ENCODE results near the gene ZNF33A. TPM values are rescaled to one million over a fixed set of nuclear protein-coding genes. Genes with fewer than 3 reads are reported as not detected.
"Not testable (repeated sequence)": the region's sequence is repeated elsewhere in the genome, so short reads cannot be mapped to it uniquely, and the experiment has no call there.

ZNF33A gene
- total and polyA plus RNA-seq, 4 donors, result 9.4 to 63.4 (median 18.0) TPM

DNA sequence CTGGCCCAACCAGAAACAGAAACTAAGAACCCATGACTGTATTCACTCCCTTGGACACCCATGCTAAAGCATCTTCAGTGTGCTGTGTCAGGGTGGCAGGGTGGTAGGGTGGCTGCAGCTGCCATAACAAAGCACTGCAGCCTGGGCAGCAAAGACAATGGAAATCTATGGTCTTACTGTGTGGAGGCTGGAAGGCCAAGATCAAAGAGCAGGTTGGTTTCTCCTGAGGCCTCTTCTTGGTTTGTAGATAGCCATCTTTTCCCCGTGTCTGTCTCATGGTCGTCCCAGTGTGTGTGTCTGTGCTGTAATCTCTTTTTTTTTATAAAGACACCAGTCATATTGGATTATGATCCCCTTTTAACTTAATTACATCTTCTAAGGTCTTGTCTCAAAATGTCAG, 18.8 kb upstream of the ZNF33A start:
- DNase-seq, result no peak
- no peaks in the 10 kb centered on the region for H3K9me3 ChIP-seq (ENCODE audit: control insufficient read depth in 4 of 4, insufficient read depth in 3 of 4, low read length in 3 of 4)
- WGBS, 2 donors, result 81 to 84% methylated on average over 2 of the region's 2 CpGs
- no peaks in the 10 kb centered on the region for H3K4me1 ChIP-seq (ENCODE audit: control insufficient read depth in 5 of 5, insufficient read depth in 5 of 5, low read length in 5 of 5)
- no peak overlapping the region for H3K4me3 ChIP-seq
- H3K27me3 ChIP-seq (ENCODE audit: control insufficient read depth in 3 of 3, insufficient read depth in 3 of 3, low read length in 2 of 3), result no peaks in the 10 kb centered on the region
- no peaks in the 10 kb centered on the region for H3K36me3 ChIP-seq (ENCODE audit: control insufficient read depth in 4 of 4, insufficient read depth in 4 of 4, low read length in 4 of 4)
- no peak overlapping the region for H3K27ac ChIP-seq (ENCODE audit: low read depth in 1 of 2, low read length in 1 of 2)
- TF ChIP-seq, protein P1, sequence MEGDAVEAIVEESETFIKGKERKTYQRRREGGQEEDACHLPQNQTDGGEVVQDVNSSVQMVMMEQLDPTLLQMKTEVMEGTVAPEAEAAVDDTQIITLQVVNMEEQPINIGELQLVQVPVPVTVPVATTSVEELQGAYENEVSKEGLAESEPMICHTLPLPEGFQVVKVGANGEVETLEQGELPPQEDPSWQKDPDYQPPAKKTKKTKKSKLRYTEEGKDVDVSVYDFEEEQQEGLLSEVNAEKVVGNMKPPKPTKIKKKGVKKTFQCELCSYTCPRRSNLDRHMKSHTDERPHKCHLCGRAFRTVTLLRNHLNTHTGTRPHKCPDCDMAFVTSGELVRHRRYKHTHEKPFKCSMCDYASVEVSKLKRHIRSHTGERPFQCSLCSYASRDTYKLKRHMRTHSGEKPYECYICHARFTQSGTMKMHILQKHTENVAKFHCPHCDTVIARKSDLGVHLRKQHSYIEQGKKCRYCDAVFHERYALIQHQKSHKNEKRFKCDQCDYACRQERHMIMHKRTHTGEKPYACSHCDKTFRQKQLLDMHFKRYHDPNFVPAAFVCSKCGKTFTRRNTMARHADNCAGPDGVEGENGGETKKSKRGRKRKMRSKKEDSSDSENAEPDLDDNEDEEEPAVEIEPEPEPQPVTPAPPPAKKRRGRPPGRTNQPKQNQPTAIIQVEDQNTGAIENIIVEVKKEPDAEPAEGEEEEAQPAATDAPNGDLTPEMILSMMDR (IDR thresholded peaks at IDR 0.05; ENCODE audit: control extremely low read depth, extremely low read depth), result no peak
- no peak overlapping the region for H3K9ac ChIP-seq (ENCODE audit: insufficient read depth in 1 of 2, low read length in 2 of 2)
- ATAC-seq (ENCODE audit: insufficient read depth, low FRiP score), result no peak

- no peaks in the 10 kb centered on the region for H3K27me3 ChIP-seq (ENCODE audit: control insufficient read depth in 3 of 3, insufficient read depth in 3 of 3, low read length in 2 of 3)
- ATAC-seq (ENCODE audit: insufficient read depth, low FRiP score), result no peak
- no peak overlapping the region for H3K27ac ChIP-seq (ENCODE audit: low read depth in 1 of 2, low read length in 1 of 2)
- no peak for DNase-seq
- WGBS, 2 donors, result 77 to 80% methylated on average over 3 of the region's 3 CpGs
- no peaks in the 10 kb centered on the region for H3K36me3 ChIP-seq (ENCODE audit: control insufficient read depth in 4 of 4, insufficient read depth in 4 of 4, low read length in 4 of 4)
- H3K9me3 ChIP-seq (ENCODE audit: control insufficient read depth in 4 of 4, insufficient read depth in 3 of 4, low read length in 3 of 4), result no peaks in the 10 kb centered on the region
- TF ChIP-seq, protein P1 (IDR thresholded peaks at IDR 0.05; ENCODE audit: control extremely low read depth, extremely low read depth), result no peak
- H3K9ac ChIP-seq (ENCODE audit: insufficient read depth in 1 of 2, low read length in 2 of 2), result no peak overlapping the region
- no peak overlapping the region for H3K4me3 ChIP-seq
- H3K4me1 ChIP-seq (ENCODE audit: control insufficient read depth in 5 of 5, insufficient read depth in 5 of 5, low read length in 5 of 5), result no peaks in the 10 kb centered on the region
These were observed 18.4 kb upstream of the ZNF33A start for GRCh38 chr10:37992083-37992482.

DNA sequence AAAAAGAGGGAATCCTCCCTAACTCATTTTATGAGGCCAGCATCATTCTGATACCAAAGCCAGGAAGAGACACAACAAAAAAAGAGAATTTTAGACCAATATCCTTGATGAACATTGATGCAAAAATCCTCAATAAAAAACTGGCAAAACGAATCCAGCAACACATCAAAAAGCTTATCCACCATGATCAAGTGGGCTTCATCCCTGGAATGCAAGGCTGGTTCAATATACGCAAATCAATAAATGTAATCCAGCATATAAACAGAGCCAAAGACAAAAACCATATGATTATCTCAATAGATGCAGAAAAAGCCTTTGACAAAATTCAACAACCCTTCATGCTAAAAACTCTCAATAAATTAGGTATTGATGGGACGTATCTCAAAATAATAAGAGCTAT, 11.6 kb upstream of the ZNF33A start:
- not testable (repeated sequence) for H3K9me3 ChIP-seq (ENCODE audit: control insufficient read depth in 4 of 4, insufficient read depth in 3 of 4, low read length in 3 of 4); H3K9ac ChIP-seq (ENCODE audit: insufficient read depth in 1 of 2, low read length in 2 of 2); H3K27me3 ChIP-seq (ENCODE audit: control insufficient read depth in 3 of 3, insufficient read depth in 3 of 3, low read length in 2 of 3); H3K4me1 ChIP-seq (ENCODE audit: control insufficient read depth in 5 of 5, insufficient read depth in 5 of 5, low read length in 5 of 5); H3K4me3 ChIP-seq; DNase-seq; ATAC-seq (ENCODE audit: insufficient read depth, low FRiP score); H3K27ac ChIP-seq (ENCODE audit: low read depth in 1 of 2, low read length in 1 of 2); H3K36me3 ChIP-seq (ENCODE audit: control insufficient read depth in 4 of 4, insufficient read depth in 4 of 4, low read length in 4 of 4)
- WGBS, 2 donors, result 65 to 76% methylated on average over 2 of the region's 3 CpGs

DNA sequence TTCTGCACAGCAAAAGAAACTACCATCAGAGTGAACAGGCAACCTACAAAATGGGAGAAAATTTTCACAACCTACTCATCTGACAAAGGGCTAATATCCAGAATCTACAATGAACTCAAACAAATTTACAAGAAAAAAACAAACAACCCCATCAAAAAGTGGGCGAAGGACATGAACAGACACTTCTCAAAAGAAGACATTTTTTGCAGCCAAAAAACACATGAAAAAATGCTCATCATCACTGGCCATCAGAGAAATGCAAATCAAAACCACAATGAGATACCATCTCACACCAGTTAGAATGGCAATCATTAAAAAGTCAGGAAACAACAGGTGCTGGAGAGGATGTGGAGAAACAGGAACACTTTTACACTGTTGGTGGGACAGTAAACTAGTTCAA, 10.0 kb upstream of the ZNF33A start:
- 92 to 93% methylated on average over 1 of the region's 1 CpG for WGBS, 2 donors
- not testable (repeated sequence) for ATAC-seq (ENCODE audit: insufficient read depth, low FRiP score); H3K27ac ChIP-seq (ENCODE audit: low read depth in 1 of 2, low read length in 1 of 2); H3K9ac ChIP-seq (ENCODE audit: insufficient read depth in 1 of 2, low read length in 2 of 2); H3K4me3 ChIP-seq; H3K4me1 ChIP-seq (ENCODE audit: control insufficient read depth in 5 of 5, insufficient read depth in 5 of 5, low read length in 5 of 5); H3K9me3 ChIP-seq (ENCODE audit: control insufficient read depth in 4 of 4, insufficient read depth in 3 of 4, low read length in 3 of 4); DNase-seq; H3K36me3 ChIP-seq (ENCODE audit: control insufficient read depth in 4 of 4, insufficient read depth in 4 of 4, low read length in 4 of 4); H3K27me3 ChIP-seq (ENCODE audit: control insufficient read depth in 3 of 3, insufficient read depth in 3 of 3, low read length in 2 of 3)

- H3K27ac ChIP-seq (ENCODE audit: low read depth in 1 of 2, low read length in 1 of 2), result no peak overlapping the region
- H3K4me3 ChIP-seq, result no peak overlapping the region
- H3K9me3 ChIP-seq (ENCODE audit: control insufficient read depth in 4 of 4, insufficient read depth in 3 of 4, low read length in 3 of 4), result no peaks in the 10 kb centered on the region
- TF ChIP-seq, protein P1 (IDR thresholded peaks at IDR 0.05; ENCODE audit: control extremely low read depth, extremely low read depth), result no peak
- H3K4me1 ChIP-seq (ENCODE audit: control insufficient read depth in 5 of 5, insufficient read depth in 5 of 5, low read length in 5 of 5), result no peaks in the 10 kb centered on the region
- no peak overlapping the region for H3K9ac ChIP-seq (ENCODE audit: insufficient read depth in 1 of 2, low read length in 2 of 2)
- 95 to 97% methylated on average over 6 of the region's 6 CpGs for WGBS, 2 donors
- DNase-seq (no peak), ATAC-seq (ENCODE audit: insufficient read depth, low FRiP score) (no peak)
- no peaks in the 10 kb centered on the region for H3K27me3 ChIP-seq (ENCODE audit: control insufficient read depth in 3 of 3, insufficient read depth in 3 of 3, low read length in 2 of 3)
- no peaks in the 10 kb centered on the region for H3K36me3 ChIP-seq (ENCODE audit: control insufficient read depth in 4 of 4, insufficient read depth in 4 of 4, low read length in 4 of 4)
These were observed 7.4 kb upstream of the ZNF33A start for GRCh38 chr10:38003026-38003425.
